ENCODE results near the gene SMCO2.

DNA sequence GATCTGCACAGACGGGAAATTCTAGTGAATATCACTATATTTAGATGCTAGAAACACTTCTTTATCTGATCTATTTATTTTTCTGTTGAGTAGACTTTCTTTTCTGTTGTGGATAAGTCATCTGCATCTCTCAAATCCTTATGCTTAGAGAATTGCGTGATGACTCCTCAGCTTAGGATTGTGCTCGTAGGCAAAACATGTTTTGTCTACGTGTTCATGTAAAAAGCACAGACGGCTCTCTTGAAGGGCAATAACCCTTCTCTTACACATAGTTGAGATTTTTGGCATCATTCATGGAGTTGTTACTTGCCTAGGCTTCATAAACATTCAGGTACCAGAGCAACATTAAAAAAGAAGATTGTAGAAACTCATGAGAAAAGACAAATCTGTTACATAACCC is 96.1 kb downstream of the SMCO2 start:
- TF ChIP-seq POLR2A (IDR thresholded peaks at IDR 0.05; ENCODE audit: low read length) (no peak), GATA1 (IDR thresholded peaks at IDR 0.05; ENCODE audit: low read depth, low read length) (no peak)
